ENCODE results near the gene SPEM2. TPM values are rescaled to one million over a fixed set of nuclear protein-coding genes. Genes with fewer than 3 reads are reported as not detected.

Gene SPEM2
- total RNA-seq, 4 donors from 2014 or later, result not detected

DNA sequence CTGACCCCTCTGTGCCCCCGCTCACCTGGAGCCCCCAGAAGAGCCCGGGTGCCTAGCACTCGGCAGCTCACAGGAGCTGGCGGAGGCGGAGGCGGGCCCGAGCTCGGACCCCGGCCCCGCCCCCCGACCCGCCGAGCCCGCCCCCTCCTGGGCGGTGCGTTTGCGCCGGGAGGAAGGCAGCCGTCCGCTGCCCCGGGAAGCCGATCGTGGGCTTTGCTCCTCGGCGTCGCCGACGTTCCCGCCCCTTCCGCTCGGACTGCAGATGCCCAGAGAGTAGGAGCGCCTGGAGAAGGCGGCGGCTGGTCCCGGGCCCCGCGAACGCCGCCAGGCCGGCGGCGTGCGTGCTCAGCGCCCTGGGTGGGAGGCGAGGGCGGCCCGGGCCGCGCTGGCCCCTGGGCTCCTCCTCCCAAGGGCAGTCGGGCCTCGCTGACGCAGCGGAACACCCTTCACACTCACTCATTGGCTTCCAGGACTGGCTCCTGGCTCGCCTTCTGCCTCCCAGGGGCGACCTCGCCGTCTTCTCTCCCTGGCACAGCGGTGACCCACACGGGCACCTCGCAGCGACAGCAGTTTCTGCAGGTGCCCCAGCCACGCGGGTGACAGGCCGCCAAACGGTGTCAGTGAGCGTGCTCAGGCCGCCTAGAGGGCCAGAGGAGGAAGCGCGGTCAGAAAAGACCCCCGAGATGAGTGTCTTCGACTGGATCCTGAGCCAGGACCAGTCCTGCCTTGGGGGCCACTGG is 30.8 kb upstream of the SPEM2 start, which contains the start of gene PLSCR3:
Gene PLSCR3 (minus strand): TSS at position 74 of the 740 bp plus-strand sequence. CDS start 415 bp downstream, outside the sequence.
- WGBS, result 0% methylated on average over 7 of the region's 71 CpGs
- Histone ChIP-seq H3K4me1 (peaks cover 20% of the 10 kb centered on the region), H3K27ac (peak within 1 kb of the TSS; percentile 80), H3K36me3 (peaks cover 15% of the 10 kb centered on the region), H3K9me3 (no peaks in the 10 kb centered on the region), H3K4me3 (peak within 1 kb of the TSS; percentile 75), H3K27me3 (no peaks in the 10 kb centered on the region)
- TF ChIP-seq EP300 (IDR thresholded peaks at IDR 0.05) (no peak), POLR2AphosphoS5 (IDR thresholded peaks at IDR 0.05) (peak in 1 of 3 donors; percentile 22), POLR2A (IDR thresholded peaks at IDR 0.05) (peak; percentile 25 to 65)
- TF ChIP-seq, protein P1, sequence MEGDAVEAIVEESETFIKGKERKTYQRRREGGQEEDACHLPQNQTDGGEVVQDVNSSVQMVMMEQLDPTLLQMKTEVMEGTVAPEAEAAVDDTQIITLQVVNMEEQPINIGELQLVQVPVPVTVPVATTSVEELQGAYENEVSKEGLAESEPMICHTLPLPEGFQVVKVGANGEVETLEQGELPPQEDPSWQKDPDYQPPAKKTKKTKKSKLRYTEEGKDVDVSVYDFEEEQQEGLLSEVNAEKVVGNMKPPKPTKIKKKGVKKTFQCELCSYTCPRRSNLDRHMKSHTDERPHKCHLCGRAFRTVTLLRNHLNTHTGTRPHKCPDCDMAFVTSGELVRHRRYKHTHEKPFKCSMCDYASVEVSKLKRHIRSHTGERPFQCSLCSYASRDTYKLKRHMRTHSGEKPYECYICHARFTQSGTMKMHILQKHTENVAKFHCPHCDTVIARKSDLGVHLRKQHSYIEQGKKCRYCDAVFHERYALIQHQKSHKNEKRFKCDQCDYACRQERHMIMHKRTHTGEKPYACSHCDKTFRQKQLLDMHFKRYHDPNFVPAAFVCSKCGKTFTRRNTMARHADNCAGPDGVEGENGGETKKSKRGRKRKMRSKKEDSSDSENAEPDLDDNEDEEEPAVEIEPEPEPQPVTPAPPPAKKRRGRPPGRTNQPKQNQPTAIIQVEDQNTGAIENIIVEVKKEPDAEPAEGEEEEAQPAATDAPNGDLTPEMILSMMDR (IDR thresholded peaks at IDR 0.05), result no peak
- peak; percentile 90 to 92 for DNase-seq (ENCODE audit: low spot score in 2 of 2)

- Histone ChIP-seq H3K36me3 (no peaks in the 10 kb centered on the region), H3K9me3 (no peaks in the 10 kb centered on the region), H3K4me3 (no peak overlapping the region), H3K27me3 (no peaks in the 10 kb centered on the region), H3K27ac (no peak overlapping the region), H3K4me1 (peaks cover 20% of the 10 kb centered on the region)
- DNase-seq (ENCODE audit: low spot score in 2 of 2), result no peak
- 90% methylated on average over 4 of the region's 4 CpGs for WGBS
- no peak for TF ChIP-seq EP300 (IDR thresholded peaks at IDR 0.05)
- no peak for TF ChIP-seq POLR2A (IDR thresholded peaks at IDR 0.05)
- no peak for TF ChIP-seq POLR2AphosphoS5 (IDR thresholded peaks at IDR 0.05)
- TF ChIP-seq, protein P1 (IDR thresholded peaks at IDR 0.05), result no peak
Observed at GRCh38 chr17:7396147-7396546, 29.3 kb upstream of the SPEM2 start.

- Histone ChIP-seq H3K27ac (no peak overlapping the region), H3K9me3 (no peaks in the 10 kb centered on the region)
Observed at GRCh38 chr17:7398612-7399011, 26.8 kb upstream of the SPEM2 start.

GRCh38 chr17:7403043-7403726 is 22.2 kb upstream of the SPEM2 start:
- H3K27me3 ChIP-seq, result no peaks in the 10 kb centered on the region
- peak overlapping the region; percentile 71 for H3K4me3 ChIP-seq
- peaks cover 37% of the 10 kb centered on the region for H3K4me1 ChIP-seq
- H3K9me3 ChIP-seq, result no peaks in the 10 kb centered on the region
- H3K27ac ChIP-seq, result peak overlapping the region; percentile 89
- no peak for TF ChIP-seq POLR2AphosphoS5 (IDR thresholded peaks at IDR 0.05)
- TF ChIP-seq POLR2A (IDR thresholded peaks at IDR 0.05), result no peak
- TF ChIP-seq EP300 (IDR thresholded peaks at IDR 0.05), result no peak
- TF ChIP-seq, protein P1 (IDR thresholded peaks at IDR 0.05), result no peak
- H3K36me3 ChIP-seq, result no peaks in the 10 kb centered on the region
- WGBS, result 27% methylated on average over 6 of the region's 16 CpGs
- peak; percentile 84 to 87 for DNase-seq (ENCODE audit: low spot score in 2 of 2)

More at GRCh38 chr17:7398612-7399011, 26.8 kb upstream of the SPEM2 start:
- Histone ChIP-seq H3K27me3 (no peaks in the 10 kb centered on the region), H3K4me1 (peaks cover 27% of the 10 kb centered on the region), H3K4me3 (no peak overlapping the region), H3K36me3 (no peaks in the 10 kb centered on the region)
- 79% methylated on average over 2 of the region's 2 CpGs for WGBS
- DNase-seq (ENCODE audit: low spot score in 2 of 2), result no peak
- TF ChIP-seq, protein P1 (IDR thresholded peaks at IDR 0.05), result no peak
- TF ChIP-seq POLR2AphosphoS5 (IDR thresholded peaks at IDR 0.05) (no peak), POLR2A (IDR thresholded peaks at IDR 0.05) (no peak)

- TF ChIP-seq, protein P1 (IDR thresholded peaks at IDR 0.05), result no peak
- no peak for TF ChIP-seq EP300 (IDR thresholded peaks at IDR 0.05)
- TF ChIP-seq POLR2AphosphoS5 (IDR thresholded peaks at IDR 0.05), result no peak
- TF ChIP-seq POLR2A (IDR thresholded peaks at IDR 0.05), result no peak
- Histone ChIP-seq H3K4me1 (peaks cover 37% of the 10 kb centered on the region), H3K9me3 (no peaks in the 10 kb centered on the region), H3K36me3 (peaks cover 2% of the 10 kb centered on the region), H3K27ac (peak overlapping the region; percentile 89), H3K4me3 (peak overlapping the region; percentile 71), H3K27me3 (no peaks in the 10 kb centered on the region)
- DNase-seq (ENCODE audit: low spot score in 2 of 2), result no peak
- WGBS, result 0% methylated on average over 1 of the region's 13 CpGs
Observed at GRCh38 chr17:7403727-7403976, 21.8 kb upstream of the SPEM2 start.

Data from suprapubic skin (tissue), 4 donors.